ENCODE results near the gene RNF123. TPM values are rescaled to one million over a fixed set of nuclear protein-coding genes. Genes with fewer than 3 reads are reported as not detected.

Gene RNF123
- polyA plus RNA-seq, result 23.9 and 24.0 TPM in 2 replicates

GRCh38 chr3:49689046-49689907 is at the start of gene RNF123, which contains the start of gene MST1:
Gene RNF123 (plus strand): TSS chr3:49689557. CDS start chr3:49691166, 1,609 bp downstream.
Gene MST1 (minus strand): TSS chr3:49689474. CDS start chr3:49688691, 783 bp downstream.

GRCh38 chr3:49673715-49674496 is 15.5 kb upstream of the RNF123 start, which contains the start of gene APEH:
Gene APEH (plus strand): TSS chr3:49674351. CDS start chr3:49674402, 51 bp downstream.

GRCh38 chr3:49719214-49719884 is 30.0 kb downstream of the RNF123 start, which contains the start of gene AMIGO3:
Gene AMIGO3 (minus strand): TSS chr3:49719684. CDS start chr3:49719465, 219 bp downstream.

GRCh38 chr3:49723628-49724551 is 34.5 kb downstream of the RNF123 start, which contains the start of gene GMPPB:
Gene GMPPB (minus strand): TSS chr3:49723951. CDS start chr3:49723726, 225 bp downstream.

Other genes with a start within 250 kb of the RNF123 start
- gene DAG1, start 219.3 kb upstream of the RNF123 start, polyA plus RNA-seq, result 4.3 and 5.5 TPM in 2 replicates
- 1.5 and 4.4 TPM in 2 replicates for gene BSN, start 135.1 kb upstream of the RNF123 start, polyA plus RNA-seq
- 78.1 and 87.5 TPM in 2 replicates for gene APEH, start 15.2 kb upstream of the RNF123 start, polyA plus RNA-seq
- gene MST1, start 83 bp upstream of the RNF123 start, polyA plus RNA-seq, result 0.52 and 1.3 TPM in 2 replicates
- not detected in 2 replicates for gene AMIGO3, start 30.1 kb downstream of the RNF123 start, polyA plus RNA-seq
- 3.7 and 6.0 TPM in 2 replicates for gene GMPPB, start 34.4 kb downstream of the RNF123 start, polyA plus RNA-seq
- gene IP6K1, start 97.0 kb downstream of the RNF123 start, polyA plus RNA-seq, result 2.9 and 3.6 TPM in 2 replicates
- not detected in 2 replicates for gene CDHR4, start 110.3 kb downstream of the RNF123 start, polyA plus RNA-seq
- not detected in 2 replicates for gene INKA1, start 113.7 kb downstream of the RNF123 start, polyA plus RNA-seq
- 0.52 TPM in 1 of 2 replicates, not detected in the other for gene UBA7, start 124.4 kb downstream of the RNF123 start, polyA plus RNA-seq
- gene TRAIP, start 167.0 kb downstream of the RNF123 start, polyA plus RNA-seq, result 0.78 and 4.3 TPM in 2 replicates
- 0.11 and 22.0 TPM in 2 replicates for gene CAMKV, start 180.3 kb downstream of the RNF123 start, polyA plus RNA-seq
- not detected in 2 replicates for gene MST1R, start 214.3 kb downstream of the RNF123 start, polyA plus RNA-seq
- gene MON1A, start 240.3 kb downstream of the RNF123 start, polyA plus RNA-seq, result 4.6 and 6.7 TPM in 2 replicates